Caco-2 (cell line): Measurements from ENCODE around the gene C3orf52. TPM values are rescaled to one million over a fixed set of nuclear protein-coding genes. Genes with fewer than 3 reads are reported as not detected.

ENCODE experiments used
- BruUV-seq: library from RNA; stranded (reverse); fragments of 400-500 nt; replicated peaks from 2 replicates; lab custom pipeline; 2021; lab: Mats Ljungman, UMichigan
- CTCF ChIA-PET: fragments of 300-600 bp; sonication (Branson Sonifier 250); formaldehyde crosslinking; loops from one replicate; lab custom pipeline; 2022; ENCODE audit warnings: antibody characterized with exemption; lab: Charles Lee
- POLR2A ChIA-PET: fragments of 300-600 bp; sonication (Branson Sonifier 250); formaldehyde crosslinking; loops from one replicate; lab custom pipeline; 2022; ENCODE audit warnings: antibody characterized with exemption; lab: Charles Lee
- DNase-seq, 2 experiments: peaks; one replicate each; pipeline versions ENCODE4 v3.0.0 to v3.0.0-alpha.2; 2020 to 2022
- H3K27me3 ChIP-seq: replicated peaks from 2 replicates; pipeline ENCODE4 v1.6.0; 2011; ENCODE audit warnings: low read length; ENCODE audit not compliant: control insufficient read depth, insufficient read depth
- H3K36me3 ChIP-seq: 2 replicates; pipeline ENCODE4 v1.5.1; 2011; ENCODE audit warnings: low read length; ENCODE audit not compliant: control insufficient read depth, insufficient read depth
- H3K4me1 ChIP-seq: fragments of 250-450 bp; sonication (Bioruptor Pico); 2 replicates; pipeline ENCODE4 v1.5.1; 2020; ENCODE audit warnings: mild to moderate bottlenecking
- H3K4me3 ChIP-seq: 2 replicates; pipeline ENCODE4 v1.5.1; 2011; ENCODE audit warnings: low read depth, mild to moderate bottlenecking, control low read depth, low read length
- H3K9me3 ChIP-seq: fragments of 250-450 bp; sonication (Bioruptor Pico); 2 replicates; pipeline ENCODE4 v1.5.1; 2020; ENCODE audit warnings: mild to moderate bottlenecking, moderate library complexity
- H3K27ac Mint-ChIP-seq: one replicate; pipeline ENCODE4 v1.8.0; 2022; ENCODE audit warnings: mixed read lengths; ENCODE audit not compliant: unreplicated experiment
- H3K27me3 Mint-ChIP-seq: one replicate; pipeline ENCODE4 v1.8.0; 2022; ENCODE audit warnings: mixed read lengths; ENCODE audit not compliant: insufficient read depth, unreplicated experiment
- H3K36me3 Mint-ChIP-seq: one replicate; pipeline ENCODE4 v1.8.0; 2022; ENCODE audit warnings: mild to moderate bottlenecking, mixed read lengths; ENCODE audit not compliant: insufficient read depth, unreplicated experiment
- H3K4me1 Mint-ChIP-seq: one replicate; pipeline ENCODE4 v1.8.0; 2022; ENCODE audit warnings: low read depth, mixed read lengths; ENCODE audit not compliant: unreplicated experiment
- H3K4me3 Mint-ChIP-seq: one replicate; pipeline ENCODE4 v1.8.0; 2022; ENCODE audit warnings: mild to moderate bottlenecking, moderate library complexity, mixed read lengths; ENCODE audit not compliant: unreplicated experiment
- H3K9me3 Mint-ChIP-seq: one replicate; pipeline ENCODE4 v1.8.0; 2022; ENCODE audit warnings: mixed read lengths; ENCODE audit not compliant: unreplicated experiment
- CTCF ChIP-seq, 2 experiments: fragments of 200-600 bp in 1 of 2; IDR thresholded peaks; 1 replicate in 1 of 2; 2 replicates in 1 of 2; pipeline versions ENCODE4 v1.5.1 to v1.8.0; 2011 to 2022; ENCODE audit warnings: antibody characterized with exemption in 1 of 2, control low read depth in 1 of 2, inconsistent platforms in 1 of 2, low read depth in 1 of 2, low read length in 1 of 2, mild to moderate bottlenecking in 1 of 2, moderate library complexity in 1 of 2; ENCODE audit not compliant: insufficient read depth in 1 of 2, severe bottlenecking in 1 of 2, unreplicated experiment in 1 of 2
- intact Hi-C: fragments of 100-400 bp; cut with micrococcal nuclease; formaldehyde crosslinking; loops from one replicate; pipeline ENCODE4 v1.10.0; 2022; ENCODE audit not compliant: unreplicated experiment
- total RNA-seq: library from RNA; stranded (reverse); gene quantifications from 2 replicates; pipeline ENCODE4 v1.2.3, GENCODE V29; 2022

Gene C3orf52
- total RNA-seq, 1 experiment from 2014 or later: 64.5 TPM

DNA sequence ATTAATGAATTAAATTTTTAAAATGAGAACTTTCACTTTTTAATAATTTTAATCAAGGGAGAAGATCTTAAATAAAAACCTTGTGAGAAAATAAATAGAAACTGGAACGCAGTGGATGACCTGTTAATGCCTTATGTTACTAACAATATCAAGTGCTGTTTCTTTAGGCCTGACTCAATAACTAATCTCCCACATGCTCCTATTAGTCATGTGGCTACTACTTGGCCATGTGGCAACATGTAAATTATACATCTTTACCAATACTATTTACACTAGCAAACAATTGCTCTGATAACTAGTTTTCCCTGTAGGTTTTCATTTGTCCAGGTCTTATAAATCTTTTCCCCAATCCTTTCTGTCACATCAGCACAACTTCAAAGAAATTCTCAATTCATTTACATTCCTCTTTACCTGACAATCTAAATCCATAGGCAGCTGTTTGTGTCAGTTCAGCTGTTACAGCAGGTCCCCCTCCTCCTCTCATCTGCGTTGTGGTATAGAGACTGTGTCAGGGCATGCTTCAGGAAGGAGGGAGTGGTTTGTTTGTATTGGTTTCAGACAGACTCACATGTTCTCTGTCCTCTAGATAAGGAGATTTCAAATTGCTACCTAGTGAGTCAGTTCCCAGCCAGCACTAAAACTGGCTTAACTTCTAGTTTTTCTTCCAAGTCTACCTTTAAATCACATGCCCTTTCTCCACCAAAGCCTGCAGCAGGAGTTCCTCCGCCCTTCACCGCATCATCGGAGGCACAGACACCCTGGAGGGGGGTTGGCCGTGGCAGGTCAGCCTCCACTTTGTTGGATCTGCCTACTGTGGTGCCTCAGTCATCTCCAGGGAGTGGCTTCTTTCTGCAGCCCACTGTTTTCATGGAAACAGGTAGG is 11.3 kb upstream of the C3orf52 start:
- no TSS peak for BruUV-seq
- Histone ChIP-seq H3K4me3 (peak overlapping the region; percentile 5; the same call in 1 of the 2 replicates), H3K4me1 (peaks cover 34% of the 10 kb centered on the region), H3K9me3 (no peaks in the 10 kb centered on the region), H3K36me3 (no peaks in the 10 kb centered on the region), H3K27me3 (no peaks in the 10 kb centered on the region)
- CTCF ChIA-PET: interaction anchor here (1.0 kb wide), 1 partner anchor 61 kb away, joined by 3 read pairs; no protein-coding TSS in a partner anchor
- intact Hi-C loops: loop anchor here (1.0 to 2.0 kb wide), 3 partner anchors 10 to 340 kb away; no protein-coding TSS in a partner anchor
- H3K4me1 Mint-ChIP-seq: peaks cover 35% of the 10 kb centered on the region
- no peak for TF ChIP-seq CTCF (IDR thresholded peaks at IDR 0.05; ENCODE audit: insufficient read depth in 1 of 2, low read depth in 1 of 2, low read length in 1 of 2, severe bottlenecking in 1 of 2, unreplicated experiment in 1 of 2)
- H3K27ac Mint-ChIP-seq: peak overlapping the region; percentile 85
- POLR2A ChIA-PET: interaction anchor here (0.6 to 1.0 kb wide), 4 partner anchors 10 to 181 kb away, joined by 3 to 9 read pairs (median 4); partner anchors contain the start of genes ABHD10 and C3orf52
- peaks cover 9% of the 10 kb centered on the region for H3K9me3 Mint-ChIP-seq
- H3K27me3 Mint-ChIP-seq: no peaks in the 10 kb centered on the region
- H3K36me3 Mint-ChIP-seq: peaks cover 18% of the 10 kb centered on the region
- H3K4me3 Mint-ChIP-seq: peak overlapping the region; percentile 63
- peak; percentile 94 to 96 for DNase-seq

DNA sequence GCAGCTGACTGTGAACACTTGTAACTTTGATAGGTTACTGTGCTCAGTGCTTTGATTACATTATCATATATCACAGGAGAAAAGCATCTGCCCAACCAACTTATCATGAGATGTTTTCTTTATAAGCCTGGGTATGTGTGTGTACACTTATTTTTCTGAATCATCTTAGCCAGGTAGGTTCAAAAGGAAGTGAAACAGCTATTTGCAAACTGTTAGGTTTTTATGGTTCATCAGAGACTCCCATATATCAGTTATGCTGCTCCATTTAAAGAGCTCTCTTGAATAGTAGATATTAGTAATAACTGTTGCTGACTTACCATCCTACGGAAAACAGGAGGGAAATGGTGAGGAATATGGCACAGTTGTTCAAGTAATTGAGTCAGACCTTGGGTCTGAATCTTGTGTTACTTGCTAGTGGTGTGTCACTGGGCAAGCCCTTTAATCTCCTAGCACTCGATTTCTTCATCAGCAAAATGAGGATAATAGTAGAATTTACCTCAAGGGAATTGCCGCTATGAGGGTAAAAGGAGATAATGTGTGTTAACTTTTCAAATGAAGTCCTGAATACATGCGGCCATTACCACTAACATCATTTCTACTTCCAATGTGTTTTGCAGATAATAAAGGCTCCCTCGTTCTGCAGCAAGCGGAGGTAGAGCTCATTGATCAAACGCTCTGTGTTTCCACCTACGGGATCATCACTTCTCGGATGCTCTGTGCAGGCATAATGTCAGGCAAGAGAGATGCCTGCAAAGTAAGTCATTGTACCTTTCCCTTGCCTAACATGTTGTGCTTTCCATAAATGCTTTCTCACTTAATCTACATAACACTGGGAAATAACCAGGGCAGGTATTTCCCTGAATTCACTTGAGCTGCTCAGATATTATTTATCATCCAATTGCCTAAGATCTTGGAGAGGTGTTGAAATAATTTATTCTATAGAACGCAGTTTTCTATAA is 7.8 kb upstream of the C3orf52 start:
- Histone ChIP-seq H3K36me3 (no peaks in the 10 kb centered on the region), H3K27me3 (no peaks in the 10 kb centered on the region), H3K4me1 (peaks cover 49% of the 10 kb centered on the region), H3K4me3 (no peak overlapping the region), H3K9me3 (no peaks in the 10 kb centered on the region)
- Mint-ChIP-seq H3K4me1 (peaks cover 43% of the 10 kb centered on the region), H3K9me3 (no peaks in the 10 kb centered on the region), H3K27me3 (no peaks in the 10 kb centered on the region), H3K4me3 (no peak overlapping the region), H3K27ac (peak overlapping the region; percentile 29), H3K36me3 (peaks cover 16% of the 10 kb centered on the region)
- POLR2A ChIA-PET: no interaction called here
- CTCF ChIA-PET: no interaction called here
- intact Hi-C loops: no loop called here
- no peak for TF ChIP-seq CTCF (IDR thresholded peaks at IDR 0.05; ENCODE audit: insufficient read depth in 1 of 2, low read depth in 1 of 2, low read length in 1 of 2, severe bottlenecking in 1 of 2, unreplicated experiment in 1 of 2)
- DNase-seq: no peak
- BruUV-seq: no TSS peak

DNA sequence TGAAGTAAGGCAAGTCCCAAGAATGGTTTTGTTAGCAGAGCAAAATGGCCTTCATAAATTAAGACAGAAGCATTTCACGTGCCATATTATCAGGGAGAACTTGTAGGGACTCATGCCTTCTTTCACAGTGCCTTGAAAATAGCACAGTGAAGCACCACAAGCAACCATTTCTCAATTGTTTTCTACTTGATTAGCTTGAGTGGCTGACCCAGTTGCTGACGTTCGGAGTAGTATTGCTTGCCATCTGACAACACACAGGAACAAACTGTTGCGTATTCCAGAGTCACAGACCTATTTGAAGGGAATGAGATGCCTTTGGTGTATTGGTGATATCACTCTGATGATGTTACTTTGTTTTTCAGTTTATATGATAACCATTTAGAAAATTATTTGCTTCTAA is 3.0 kb upstream of the C3orf52 start:
- no peak for TF ChIP-seq CTCF (IDR thresholded peaks at IDR 0.05; ENCODE audit: insufficient read depth in 1 of 2, low read depth in 1 of 2, low read length in 1 of 2, severe bottlenecking in 1 of 2, unreplicated experiment in 1 of 2)
- Histone ChIP-seq H3K36me3 (no peaks in the 10 kb centered on the region), H3K4me3 (no peak overlapping the region), H3K4me1 (peaks cover 44% of the 10 kb centered on the region), H3K27me3 (no peaks in the 10 kb centered on the region), H3K9me3 (no peaks in the 10 kb centered on the region)
- no peak for DNase-seq
- BruUV-seq: no TSS peak
- H3K9me3 Mint-ChIP-seq: no peaks in the 10 kb centered on the region
- peaks cover 25% of the 10 kb centered on the region for H3K36me3 Mint-ChIP-seq
- no peak overlapping the region for H3K4me3 Mint-ChIP-seq
- no peaks in the 10 kb centered on the region for H3K27me3 Mint-ChIP-seq
- CTCF ChIA-PET: no interaction called here
- H3K27ac Mint-ChIP-seq: peak overlapping the region; percentile 91
- H3K4me1 Mint-ChIP-seq: peaks cover 33% of the 10 kb centered on the region
- POLR2A ChIA-PET: no interaction called here
- intact Hi-C loops: no loop called here
